ENCODE measurements around the gene WIF1. TPM values are rescaled to one million over a fixed set of nuclear protein-coding genes. Genes with fewer than 3 reads are reported as not detected.

Gene WIF1
- total and polyA plus RNA-seq, 10 donors, result 0.04 TPM; not detected in 9

GRCh38 chr12:65019696-65020234, 101.3 kb downstream of the WIF1 start:
- Histone ChIP-seq H3K27ac (no peak overlapping the region), H3K27me3 (replicated peaks in 1 of 7) (peaks cover 0 to 7% (median 0%) of the 10 kb centered on the region in 7 donors), H3K9me3 (no peaks in the 10 kb centered on the region), H3K4me1 (no peaks in the 10 kb centered on the region), H3K4me3 (no peak overlapping the region), H3K36me3 (no peaks in the 10 kb centered on the region)
- TF ChIP-seq POLR2AphosphoS5 (IDR thresholded peaks at IDR 0.05) (no peak), POLR2A (IDR thresholded peaks at IDR 0.05) (no peak)
- TF ChIP-seq, protein P1, sequence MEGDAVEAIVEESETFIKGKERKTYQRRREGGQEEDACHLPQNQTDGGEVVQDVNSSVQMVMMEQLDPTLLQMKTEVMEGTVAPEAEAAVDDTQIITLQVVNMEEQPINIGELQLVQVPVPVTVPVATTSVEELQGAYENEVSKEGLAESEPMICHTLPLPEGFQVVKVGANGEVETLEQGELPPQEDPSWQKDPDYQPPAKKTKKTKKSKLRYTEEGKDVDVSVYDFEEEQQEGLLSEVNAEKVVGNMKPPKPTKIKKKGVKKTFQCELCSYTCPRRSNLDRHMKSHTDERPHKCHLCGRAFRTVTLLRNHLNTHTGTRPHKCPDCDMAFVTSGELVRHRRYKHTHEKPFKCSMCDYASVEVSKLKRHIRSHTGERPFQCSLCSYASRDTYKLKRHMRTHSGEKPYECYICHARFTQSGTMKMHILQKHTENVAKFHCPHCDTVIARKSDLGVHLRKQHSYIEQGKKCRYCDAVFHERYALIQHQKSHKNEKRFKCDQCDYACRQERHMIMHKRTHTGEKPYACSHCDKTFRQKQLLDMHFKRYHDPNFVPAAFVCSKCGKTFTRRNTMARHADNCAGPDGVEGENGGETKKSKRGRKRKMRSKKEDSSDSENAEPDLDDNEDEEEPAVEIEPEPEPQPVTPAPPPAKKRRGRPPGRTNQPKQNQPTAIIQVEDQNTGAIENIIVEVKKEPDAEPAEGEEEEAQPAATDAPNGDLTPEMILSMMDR (IDR thresholded peaks at IDR 0.05 in 8 of 11, conservative IDR thresholded peaks at IDR 0.05 in 3 of 11), result no peak
- no peak for DNase-seq
- intact Hi-C loops (cut with DNase I; ENCODE audit: low total_unique reads), result no loop called here
- WGBS, 5 donors, result 68 to 81% (median 71%) methylated on average over 4 of the region's 4 CpGs

DNA sequence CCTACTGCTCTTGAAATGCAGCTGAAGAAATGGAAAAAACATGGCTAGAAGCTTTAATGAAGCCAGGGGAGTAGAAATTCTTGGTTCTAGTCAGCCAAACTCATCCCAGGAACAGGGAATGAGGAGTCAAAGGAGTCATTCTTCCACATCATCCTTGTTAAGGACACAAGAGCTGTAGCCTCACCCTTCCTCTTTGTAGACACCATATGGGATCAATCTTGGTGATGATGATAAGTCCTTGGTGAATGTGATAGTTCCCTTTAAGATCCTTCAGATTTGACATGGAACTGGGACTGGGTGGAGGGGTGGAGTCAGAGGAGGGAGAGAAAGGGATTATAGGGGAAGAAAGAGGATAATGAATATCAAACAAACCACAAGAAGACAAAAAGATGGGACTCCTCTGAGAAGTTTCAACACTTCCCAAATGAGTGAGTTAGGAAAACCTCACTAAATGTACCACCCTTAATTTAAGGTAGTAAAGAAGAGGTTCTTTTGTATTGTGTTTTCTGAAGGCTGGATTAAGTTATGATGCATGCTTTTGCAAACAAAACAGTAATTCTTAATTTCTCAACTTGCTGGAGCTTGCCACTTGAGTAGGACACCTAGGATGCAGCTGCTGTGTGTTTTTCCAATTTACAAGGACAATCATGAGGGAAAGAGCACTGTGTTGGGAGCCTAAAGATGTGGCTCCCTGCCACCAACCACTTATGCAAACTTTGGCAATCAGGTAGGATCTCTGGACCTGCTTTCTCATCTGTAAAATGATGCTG, 104.0 kb downstream of the WIF1 start:
- TF ChIP-seq POLR2AphosphoS5 (IDR thresholded peaks at IDR 0.05), result no peak
- no peak for TF ChIP-seq POLR2A (IDR thresholded peaks at IDR 0.05)
- TF ChIP-seq, protein P1 (IDR thresholded peaks at IDR 0.05 in 8 of 11, conservative IDR thresholded peaks at IDR 0.05 in 3 of 11), result no peak
- intact Hi-C loops (cut with DNase I; ENCODE audit: low total_unique reads), result no loop called here

DNA sequence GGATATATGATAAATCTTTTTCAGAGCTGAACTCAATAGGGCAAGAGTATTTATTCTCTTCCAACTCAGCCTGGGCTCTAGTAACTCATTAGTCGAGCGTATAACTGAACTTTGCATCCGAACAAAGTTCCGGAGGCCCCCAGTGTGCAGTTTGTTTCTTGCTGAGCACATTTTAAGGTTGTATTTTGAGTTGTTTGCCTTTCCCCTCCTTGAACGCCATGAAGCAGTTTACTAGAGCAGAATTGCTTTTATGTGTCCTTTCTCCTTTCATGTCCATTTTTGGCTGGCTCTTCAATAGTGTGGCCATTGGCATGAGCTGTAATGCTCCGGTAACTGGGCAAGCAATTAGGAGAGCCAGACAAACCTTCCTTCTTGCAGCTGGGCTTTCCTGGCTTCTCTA, 105.3 kb downstream of the WIF1 start:
- no peak for TF ChIP-seq POLR2A (IDR thresholded peaks at IDR 0.05)
- Histone ChIP-seq H3K4me1 (no peaks in the 10 kb centered on the region), H3K27me3 (replicated peaks in 1 of 7) (peaks cover 0 to 4% (median 0%) of the 10 kb centered on the region in 7 donors), H3K4me3 (no peak overlapping the region), H3K36me3 (no peaks in the 10 kb centered on the region), H3K27ac (no peak overlapping the region), H3K9me3 (no peaks in the 10 kb centered on the region)
- no peak for DNase-seq
- intact Hi-C loops (cut with DNase I; ENCODE audit: low total_unique reads), result no loop called here
- WGBS, 5 donors, result 80 to 94% (median 89%) methylated on average over 6 of the region's 6 CpGs

More for the DNA sequence above, 104.0 kb downstream of the WIF1 start:
- H3K27me3 ChIP-seq (replicated peaks in 1 of 7), result peaks cover 0 to 8% (median 0%) of the 10 kb centered on the region in 7 donors
- H3K27ac ChIP-seq, result no peak overlapping the region
- no peak for DNase-seq
- no peaks in the 10 kb centered on the region for H3K4me1 ChIP-seq
- no peak overlapping the region for H3K4me3 ChIP-seq
- no peaks in the 10 kb centered on the region for H3K36me3 ChIP-seq
- H3K9me3 ChIP-seq, result no peaks in the 10 kb centered on the region

DNA sequence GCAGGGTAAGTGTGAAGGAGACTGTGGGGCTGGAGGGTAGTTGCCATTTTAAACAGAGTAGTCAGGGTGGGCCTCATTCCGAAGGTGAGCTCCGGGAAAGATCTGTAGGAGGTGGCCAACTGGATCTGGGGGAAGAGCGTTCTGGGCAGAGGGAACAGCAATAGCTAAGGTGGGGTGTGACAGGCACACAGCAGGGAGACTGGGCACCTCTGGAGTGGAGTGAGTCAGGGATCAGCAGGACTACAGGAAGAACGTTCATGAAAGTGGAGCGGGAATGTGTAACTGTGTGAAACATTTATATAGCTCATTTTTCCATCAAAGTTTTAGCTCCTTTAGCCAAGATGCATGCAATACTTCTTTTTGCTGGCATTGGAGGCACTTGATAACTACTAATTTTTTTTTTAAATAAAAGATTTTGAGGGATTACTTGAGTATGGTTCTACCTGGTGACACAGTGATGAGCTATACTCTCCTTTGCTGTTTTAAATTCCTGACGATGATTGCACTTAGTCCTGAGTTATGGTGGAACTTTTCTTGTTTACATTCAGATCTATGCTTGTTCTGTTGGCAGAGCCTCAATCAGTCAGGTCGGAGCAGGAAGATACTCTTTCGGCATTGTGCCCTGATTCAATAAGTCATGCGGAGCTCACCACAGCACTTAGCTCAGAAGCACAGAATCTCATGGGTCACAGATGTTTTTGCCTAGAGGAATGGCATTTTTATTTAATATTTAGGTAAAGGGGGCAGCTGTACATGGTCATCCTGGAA, 106.4 kb downstream of the WIF1 start:
- Histone ChIP-seq H3K36me3 (no peaks in the 10 kb centered on the region), H3K4me3 (no peak overlapping the region), H3K4me1 (no peaks in the 10 kb centered on the region), H3K9me3 (no peaks in the 10 kb centered on the region), H3K27ac (no peak overlapping the region), H3K27me3 (replicated peaks in 1 of 7) (peaks cover 0 to 4% (median 0%) of the 10 kb centered on the region in 7 donors)
- no peak for DNase-seq
- TF ChIP-seq POLR2AphosphoS5 (IDR thresholded peaks at IDR 0.05), result no peak
- TF ChIP-seq POLR2A (IDR thresholded peaks at IDR 0.05), result no peak
- TF ChIP-seq, protein P1 (IDR thresholded peaks at IDR 0.05 in 8 of 11, conservative IDR thresholded peaks at IDR 0.05 in 3 of 11), result no peak
- intact Hi-C loops (cut with DNase I; ENCODE audit: low total_unique reads), result no loop called here
- 85 to 90% (median 88%) methylated on average over 9 of the region's 9 CpGs for WGBS, 5 donors

Measured in spleen (tissue), 11 donors.